ENCODE data around the gene CDK15.

Gene CDK15

DNA sequence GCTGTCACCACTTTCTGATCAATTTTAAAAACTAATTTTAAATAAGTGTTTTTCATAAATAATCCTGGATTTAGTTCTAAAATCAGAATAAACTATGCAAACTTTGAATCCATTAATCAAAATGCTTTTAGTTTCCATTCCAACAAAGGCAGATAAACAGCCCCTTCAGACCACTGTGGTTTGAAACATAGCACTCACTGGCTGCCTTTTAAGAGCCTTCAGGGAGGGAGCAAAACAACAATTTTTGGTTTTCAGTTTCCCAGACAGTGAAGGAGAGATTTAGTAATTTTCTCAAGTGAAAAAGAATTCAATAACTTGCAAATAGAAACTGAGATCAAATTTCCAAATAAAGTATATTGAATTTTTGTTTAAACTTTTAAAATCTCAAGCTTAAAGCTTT is 46.1 kb downstream of the CDK15 start:
- no peak overlapping the region for H3K4me3 ChIP-seq (ENCODE audit: low read length)
- DNase-seq (ENCODE audit: low read depth): no peak
- TF ChIP-seq, protein P1, sequence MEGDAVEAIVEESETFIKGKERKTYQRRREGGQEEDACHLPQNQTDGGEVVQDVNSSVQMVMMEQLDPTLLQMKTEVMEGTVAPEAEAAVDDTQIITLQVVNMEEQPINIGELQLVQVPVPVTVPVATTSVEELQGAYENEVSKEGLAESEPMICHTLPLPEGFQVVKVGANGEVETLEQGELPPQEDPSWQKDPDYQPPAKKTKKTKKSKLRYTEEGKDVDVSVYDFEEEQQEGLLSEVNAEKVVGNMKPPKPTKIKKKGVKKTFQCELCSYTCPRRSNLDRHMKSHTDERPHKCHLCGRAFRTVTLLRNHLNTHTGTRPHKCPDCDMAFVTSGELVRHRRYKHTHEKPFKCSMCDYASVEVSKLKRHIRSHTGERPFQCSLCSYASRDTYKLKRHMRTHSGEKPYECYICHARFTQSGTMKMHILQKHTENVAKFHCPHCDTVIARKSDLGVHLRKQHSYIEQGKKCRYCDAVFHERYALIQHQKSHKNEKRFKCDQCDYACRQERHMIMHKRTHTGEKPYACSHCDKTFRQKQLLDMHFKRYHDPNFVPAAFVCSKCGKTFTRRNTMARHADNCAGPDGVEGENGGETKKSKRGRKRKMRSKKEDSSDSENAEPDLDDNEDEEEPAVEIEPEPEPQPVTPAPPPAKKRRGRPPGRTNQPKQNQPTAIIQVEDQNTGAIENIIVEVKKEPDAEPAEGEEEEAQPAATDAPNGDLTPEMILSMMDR (IDR thresholded peaks at IDR 0.05; ENCODE audit: insufficient read depth, low read depth, low read length, missing control alignments): no peak

GRCh38 chr2:201852878-201853415 is 46.6 kb downstream of the CDK15 start:
- H3K4me3 ChIP-seq (ENCODE audit: low read length): no peak overlapping the region
- TF ChIP-seq, protein P1 (IDR thresholded peaks at IDR 0.05; ENCODE audit: insufficient read depth, low read depth, low read length, missing control alignments): no peak
- peak; percentile 73 for DNase-seq (ENCODE audit: low read depth)

- peak; percentile 92 for DNase-seq (ENCODE audit: low read depth)
- H3K4me3 ChIP-seq (ENCODE audit: low read length): no peak overlapping the region
Measured at GRCh38 chr2:201854221-201854801, 48.0 kb downstream of the CDK15 start.

GRCh38 chr2:201854841-201855240 is 48.5 kb downstream of the CDK15 start:
- H3K4me3 ChIP-seq (ENCODE audit: low read length): no peak overlapping the region
- DNase-seq (ENCODE audit: low read depth): peak; percentile 91
- TF ChIP-seq, protein P1 (IDR thresholded peaks at IDR 0.05; ENCODE audit: insufficient read depth, low read depth, low read length, missing control alignments): no peak

More at GRCh38 chr2:201854221-201854801, 48.0 kb downstream of the CDK15 start:
- TF ChIP-seq, protein P1 (IDR thresholded peaks at IDR 0.05; ENCODE audit: insufficient read depth, low read depth, low read length, missing control alignments): no peak

DNA sequence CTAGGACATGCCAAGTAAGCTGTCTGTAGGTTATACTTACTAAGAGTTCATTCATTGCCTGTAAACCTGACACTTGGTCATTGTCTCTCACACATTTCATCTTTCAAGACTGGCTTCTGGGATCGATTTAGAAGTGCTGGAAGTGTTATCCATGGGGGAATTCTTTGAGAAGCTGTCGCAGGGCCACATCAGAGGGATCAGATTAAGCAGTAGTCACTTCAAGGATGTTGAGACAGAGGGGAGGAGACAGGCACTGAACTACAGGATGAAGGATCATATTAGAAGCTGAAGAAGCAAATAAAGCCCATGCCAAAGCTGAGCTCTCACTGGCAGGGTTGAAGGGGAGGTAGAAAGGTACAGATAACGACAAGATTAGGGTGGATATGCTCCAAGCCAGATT is 49.0 kb downstream of the CDK15 start:
- DNase-seq (ENCODE audit: low read depth): no peak
- TF ChIP-seq, protein P1 (IDR thresholded peaks at IDR 0.05; ENCODE audit: insufficient read depth, low read depth, low read length, missing control alignments): no peak
- no peak overlapping the region for H3K4me3 ChIP-seq (ENCODE audit: low read length)

DNA sequence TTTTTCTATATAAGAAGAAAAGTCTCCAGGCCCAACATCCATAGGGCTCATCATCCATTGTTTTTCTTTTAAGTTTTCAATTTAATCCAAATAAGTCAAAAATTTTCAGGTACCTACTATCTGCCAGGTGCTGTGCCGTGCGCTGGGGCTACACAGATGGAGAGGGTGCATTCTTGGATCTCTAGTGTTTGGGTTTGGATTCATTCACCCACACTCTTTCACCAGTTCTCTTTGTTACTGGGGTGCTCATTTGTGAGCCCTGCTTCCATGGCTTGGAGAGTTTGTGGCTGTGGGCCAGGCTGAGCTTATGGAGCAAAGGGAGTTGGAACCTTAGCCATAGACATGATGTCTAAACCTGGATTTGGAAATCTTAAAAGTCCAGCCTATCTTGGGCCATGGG is 51.0 kb downstream of the CDK15 start:
- DNase-seq (ENCODE audit: low read depth): no peak
- H3K4me3 ChIP-seq (ENCODE audit: low read length): no peak overlapping the region
- TF ChIP-seq, protein P1 (IDR thresholded peaks at IDR 0.05; ENCODE audit: insufficient read depth, low read depth, low read length, missing control alignments): no peak
